PC-3 (cell line): ENCODE measurements around the gene ZNF660. TPM values are rescaled to one million over a fixed set of nuclear protein-coding genes. Genes with fewer than 3 reads are reported as not detected.

Experiments
- ATAC-seq: fragments of 200-7000 bp; cut with Tn5 transposase; 2 replicates; pipeline ENCODE4 v1.9.1; 2020; ENCODE audit warnings: mild to moderate bottlenecking, moderate library complexity
- BruUV-seq: library from RNA; stranded (reverse); fragments of 400-500 nt; replicated peaks from 2 replicates; lab custom pipeline; 2021; lab: Mats Ljungman, UMichigan
- CTCF ChIA-PET: fragments of 300-600 bp; sonication (Branson Sonifier 250); formaldehyde crosslinking; loops from one replicate; lab custom pipeline; 2022; ENCODE audit warnings: antibody characterized with exemption; lab: Charles Lee
- POLR2A ChIA-PET: fragments of 300-600 bp; sonication (Branson Sonifier 250); formaldehyde crosslinking; loops from one replicate; lab custom pipeline; 2022; ENCODE audit warnings: antibody characterized with exemption; ENCODE audit not compliant: unreplicated experiment; lab: Charles Lee
- DNase-seq: peaks from one replicate; pipeline ENCODE4 v3.0.0-alpha.2; 2015
- H2AFZ ChIP-seq: fragments of 300-600 bp; sonication (generic); 2 replicates; pipeline ENCODE4 v1.6.0; 2016; ENCODE audit warnings: antibody characterized with exemption, low read length
- H3F3A ChIP-seq: fragments of 300-600 bp; sonication (generic); one replicate; pipeline ENCODE4 v1.6.0; 2017; ENCODE audit warnings: antibody characterized with exemption, low read length, control low read depth, mild to moderate bottlenecking; ENCODE audit not compliant: unreplicated experiment
- H3K27ac ChIP-seq: fragments of 300-600 bp; sonication (generic); 2 replicates; pipeline ENCODE4 v1.5.1; 2016; ENCODE audit warnings: mild to moderate bottlenecking, low read length
- H3K27me3 ChIP-seq: fragments of 300-600 bp; sonication (generic); 2 replicates; pipeline ENCODE4 v1.6.1; 2016; ENCODE audit warnings: low read length, mixed read lengths
- H3K36me3 ChIP-seq: fragments of 300-600 bp; sonication (generic); 2 replicates; pipeline ENCODE4 v1.6.1; 2016; ENCODE audit warnings: low read depth, mixed run types, low read length, mixed read lengths
- H3K4me1 ChIP-seq: fragments of 300-600 bp; sonication (generic); 2 replicates; pipeline ENCODE4 v1.5.1; 2016; ENCODE audit warnings: low read length; ENCODE audit not compliant: insufficient read depth
- H3K4me2 ChIP-seq: fragments of 300-600 bp; sonication (generic); 2 replicates; pipeline ENCODE4 v1.6.0; 2016; ENCODE audit warnings: low read length
- H3K4me3 ChIP-seq: fragments of 300-600 bp; sonication (generic); 2 replicates; pipeline ENCODE4 v1.5.1; 2016; ENCODE audit warnings: mild to moderate bottlenecking, low read length, mixed read lengths
- H3K79me2 ChIP-seq: fragments of 300-600 bp; sonication (generic); 2 replicates; pipeline ENCODE4 v1.6.1; 2017; ENCODE audit warnings: low read length, mixed read lengths
- H3K9ac ChIP-seq: fragments of 300-600 bp; sonication (generic); 2 replicates; pipeline ENCODE4 v1.6.0; 2016; ENCODE audit warnings: mild to moderate bottlenecking, low read length
- H3K9me2 ChIP-seq: fragments of 300-600 bp; sonication (generic); replicated peaks from 2 replicates; pipeline ENCODE4 v1.6.1; 2016; ENCODE audit warnings: mixed run types, low read length, mixed read lengths
- H3K9me3 ChIP-seq: fragments of 300-600 bp; sonication (generic); 2 replicates; pipeline ENCODE4 v1.6.1; 2016; ENCODE audit warnings: low read length, mixed read lengths
- H4K20me1 ChIP-seq: fragments of 300-600 bp; sonication (generic); 2 replicates; pipeline ENCODE4 v1.6.1; 2016; ENCODE audit warnings: low read length, mixed read lengths
- EZH2 ChIP-seq: fragments of 300-600 bp; sonication (generic); IDR thresholded peaks from one replicate; pipeline ENCODE4 v1.6.1; 2017; ENCODE audit warnings: antibody characterized with exemption, mild to moderate bottlenecking, low read length; ENCODE audit not compliant: unreplicated experiment
- EZH2phosphoT487 ChIP-seq: fragments of 300-600 bp; sonication (generic); IDR thresholded peaks from 2 replicates; pipeline ENCODE4 v1.6.1; 2018; ENCODE audit warnings: mild to moderate bottlenecking, antibody characterized with exemption, low read length, borderline replicate concordance
- intact Hi-C: fragments of 100-400 bp; cut with micrococcal nuclease; formaldehyde crosslinking; loops from 2 replicates; pipeline ENCODE4 v1.9.0; 2023
- total RNA-seq: library from RNA; depleted of rRNA; stranded (reverse); fragments of >200 nt; gene quantifications from 2 replicates; pipeline ENCODE4 v1.2.3, GENCODE V29; 2014
- TF ChIP-seq, protein P1 (sequence below): fragments of 300-600 bp; sonication (generic); conservative IDR thresholded peaks from 2 replicates; pipeline ENCODE4 v1.5.1; 2017; ENCODE audit warnings: antibody characterized with exemption, low read depth, mild to moderate bottlenecking, low read length

Gene ZNF660
- total RNA-seq, 1 experiment from 2014 or later, result not detected

GRCh38 chr3:44628716-44629115 lies 44.0 kb downstream of the ZNF660 start:
- no peak overlapping the region for H3K27ac ChIP-seq
- DNase-seq (no peak), ATAC-seq (no peak)
- H3K36me3 ChIP-seq, result peaks cover 5% of the 10 kb centered on the region; the same call in 1 of the 2 replicates
- BruUV-seq, result no TSS peak
- ChIA-PET CTCF (no interaction called here), POLR2A (no interaction called here)
- H3K9me2 ChIP-seq, result no peaks in the 10 kb centered on the region
- no peaks in the 10 kb centered on the region for H4K20me1 ChIP-seq
- H3K4me1 ChIP-seq, result peaks cover 13% of the 10 kb centered on the region
- H3K79me2 ChIP-seq, result peaks cover 39% of the 10 kb centered on the region
- intact Hi-C loops, result no loop called here
- no peaks in the 10 kb centered on the region for H3K27me3 ChIP-seq
- TF ChIP-seq, protein P1, sequence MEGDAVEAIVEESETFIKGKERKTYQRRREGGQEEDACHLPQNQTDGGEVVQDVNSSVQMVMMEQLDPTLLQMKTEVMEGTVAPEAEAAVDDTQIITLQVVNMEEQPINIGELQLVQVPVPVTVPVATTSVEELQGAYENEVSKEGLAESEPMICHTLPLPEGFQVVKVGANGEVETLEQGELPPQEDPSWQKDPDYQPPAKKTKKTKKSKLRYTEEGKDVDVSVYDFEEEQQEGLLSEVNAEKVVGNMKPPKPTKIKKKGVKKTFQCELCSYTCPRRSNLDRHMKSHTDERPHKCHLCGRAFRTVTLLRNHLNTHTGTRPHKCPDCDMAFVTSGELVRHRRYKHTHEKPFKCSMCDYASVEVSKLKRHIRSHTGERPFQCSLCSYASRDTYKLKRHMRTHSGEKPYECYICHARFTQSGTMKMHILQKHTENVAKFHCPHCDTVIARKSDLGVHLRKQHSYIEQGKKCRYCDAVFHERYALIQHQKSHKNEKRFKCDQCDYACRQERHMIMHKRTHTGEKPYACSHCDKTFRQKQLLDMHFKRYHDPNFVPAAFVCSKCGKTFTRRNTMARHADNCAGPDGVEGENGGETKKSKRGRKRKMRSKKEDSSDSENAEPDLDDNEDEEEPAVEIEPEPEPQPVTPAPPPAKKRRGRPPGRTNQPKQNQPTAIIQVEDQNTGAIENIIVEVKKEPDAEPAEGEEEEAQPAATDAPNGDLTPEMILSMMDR, result no peak
- no peak for TF ChIP-seq EZH2
- no peak for TF ChIP-seq EZH2phosphoT487
- no peaks in the 10 kb centered on the region for H3K9me3 ChIP-seq
- no peak overlapping the region for H2AFZ ChIP-seq
- H3K4me3 ChIP-seq, result no peak overlapping the region
- no peak overlapping the region for H3K9ac ChIP-seq
- H3F3A ChIP-seq, result peaks cover 3% of the 10 kb centered on the region
- H3K4me2 ChIP-seq, result no peak overlapping the region

DNA sequence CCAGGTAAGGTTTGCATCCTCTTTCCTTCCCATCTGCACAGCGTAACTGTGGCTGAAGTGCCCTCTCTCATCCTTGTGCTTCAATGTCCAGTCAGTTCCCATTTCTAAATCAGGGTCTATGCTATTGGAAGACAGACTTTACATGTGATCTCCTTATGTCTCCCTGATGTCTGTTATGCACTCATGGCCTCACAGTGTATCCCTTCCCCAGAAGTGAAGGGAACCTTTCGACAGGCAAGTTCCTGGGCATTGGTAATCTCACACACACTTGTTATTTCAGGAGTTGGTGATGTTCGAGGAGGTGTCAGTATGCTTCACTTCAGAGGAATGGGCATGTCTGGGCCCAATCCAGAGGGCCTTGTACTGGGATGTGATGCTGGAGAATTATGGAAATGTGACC lies 47.4 kb downstream of the ZNF660 start:
- intact Hi-C loops, result no loop called here
- ATAC-seq (no peak), DNase-seq (no peak)
- Histone ChIP-seq H3K9me2 (no peaks in the 10 kb centered on the region), H3K27me3 (no peaks in the 10 kb centered on the region), H3K9me3 (no peaks in the 10 kb centered on the region), H3K4me2 (no peak overlapping the region), H3K79me2 (peaks cover 18% of the 10 kb centered on the region), H2AFZ (no peak overlapping the region), H3K4me1 (no peaks in the 10 kb centered on the region), H4K20me1 (no peaks in the 10 kb centered on the region), H3K27ac (no peak overlapping the region), H3K4me3 (no peak overlapping the region), H3K36me3 (peaks cover 32% of the 10 kb centered on the region), H3F3A (no peaks in the 10 kb centered on the region), H3K9ac (no peak overlapping the region)
- BruUV-seq, result no TSS peak
- ChIA-PET CTCF (no interaction called here), POLR2A (no interaction called here)
- TF ChIP-seq EZH2phosphoT487, result no peak
- TF ChIP-seq, protein P1, result no peak
- TF ChIP-seq EZH2, result no peak

DNA sequence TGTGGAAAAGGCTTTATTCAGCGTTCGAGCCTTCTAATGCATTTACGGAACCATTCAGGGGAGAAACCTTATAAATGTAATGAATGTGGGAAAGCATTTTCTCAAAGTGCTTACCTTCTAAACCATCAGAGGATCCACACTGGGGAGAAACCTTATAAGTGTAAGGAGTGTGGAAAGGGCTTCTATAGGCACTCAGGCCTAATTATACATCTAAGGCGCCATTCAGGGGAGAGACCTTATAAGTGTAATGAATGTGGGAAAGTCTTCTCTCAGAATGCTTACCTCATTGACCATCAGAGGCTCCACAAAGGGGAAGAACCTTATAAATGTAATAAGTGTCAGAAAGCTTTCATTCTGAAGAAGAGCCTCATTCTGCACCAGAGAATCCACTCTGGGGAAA lies 57.6 kb downstream of the ZNF660 start:
- Histone ChIP-seq H3F3A (no peaks in the 10 kb centered on the region), H3K4me3 (no peak overlapping the region; the same call in 1 of the 2 replicates), H3K9me2 (no peaks in the 10 kb centered on the region), H2AFZ (no peak overlapping the region), H3K79me2 (no peaks in the 10 kb centered on the region), H3K4me1 (no peaks in the 10 kb centered on the region), H3K27me3 (no peaks in the 10 kb centered on the region), H3K36me3 (peaks cover 65% of the 10 kb centered on the region), H3K9ac (no peak overlapping the region), H4K20me1 (no peaks in the 10 kb centered on the region), H3K4me2 (no peak overlapping the region), H3K9me3 (peaks cover 41% of the 10 kb centered on the region), H3K27ac (no peak overlapping the region)
- TF ChIP-seq, protein P1, result no peak
- TF ChIP-seq EZH2, result no peak
- TF ChIP-seq EZH2phosphoT487, result no peak
- intact Hi-C loops, result loop anchor here (10.0 kb wide), 1 partner anchor 242 kb away; no protein-coding TSS in a partner anchor
- CTCF ChIA-PET, result no interaction called here
- POLR2A ChIA-PET, result no interaction called here
- no TSS peak for BruUV-seq
- no peak for DNase-seq
- no peak for ATAC-seq
